HepG2 (cell line): Measurements from ENCODE around the gene INTS4. TPM values are rescaled to one million over a fixed set of nuclear protein-coding genes. Genes with fewer than 3 reads are reported as not detected.

ENCODE experiments used
- HCFC1 ChIP-seq: fragments of 150-350 bp; IDR thresholded peaks from 2 replicates; pipeline ENCODE4 v1.6.1; 2014; ENCODE audit warnings: low read depth, low read length
- HHEX ChIP-seq: IDR thresholded peaks from 2 replicates; pipeline ENCODE4 v1.6.1; 2016; ENCODE audit warnings: control low read depth
- JARID2 ChIP-seq: sonication (generic); formaldehyde crosslinking; IDR thresholded peaks from 2 replicates; pipeline ENCODE4 v1.8.1; 2023; ENCODE audit warnings: missing genetic modification reagents, inconsistent platforms; ENCODE audit not compliant: insufficient replicate concordance
- MED13 ChIP-seq: sonication (generic); formaldehyde crosslinking; IDR thresholded peaks from 2 replicates; pipeline ENCODE4 v1.5.0; 2020; ENCODE audit warnings: missing genetic modification reagents
- MIER3 ChIP-seq: IDR thresholded peaks from 2 replicates; pipeline ENCODE4 v1.6.1; 2016; ENCODE audit warnings: missing compliant biosample characterization, borderline replicate concordance
- PTBP1 ChIP-seq: fragments of 200-400 bp; formaldehyde crosslinking; IDR thresholded peaks from 2 replicates; pipeline ENCODE4 v1.6.1; 2018; ENCODE audit warnings: low read length, low read depth; ENCODE audit not compliant: poor library complexity, severe bottlenecking
- STAT5B ChIP-seq: sonication (generic); formaldehyde crosslinking; IDR thresholded peaks from 2 replicates; pipeline ENCODE4 v1.4.0; 2020; ENCODE audit warnings: missing genetic modification reagents
- ZBTB7A ChIP-seq: sonication (generic); formaldehyde crosslinking; IDR thresholded peaks from 2 replicates; pipeline ENCODE4 v1.8.0; 2022; ENCODE audit warnings: mild to moderate bottlenecking, missing genetic modification reagents
- ZNF317 ChIP-seq: sonication (generic); formaldehyde crosslinking; IDR thresholded peaks from 2 replicates; pipeline ENCODE4 v1.5.0; 2020; ENCODE audit warnings: mild to moderate bottlenecking, missing genetic modification reagents
- ZNF572 ChIP-seq: sonication (generic); formaldehyde crosslinking; IDR thresholded peaks from 2 replicates; pipeline ENCODE4 v1.5.1; 2020; ENCODE audit warnings: mild to moderate bottlenecking, missing genetic modification reagents
- ZNF619 ChIP-seq: sonication (generic); formaldehyde crosslinking; IDR thresholded peaks from 2 replicates; pipeline ENCODE4 v1.4.0; 2020; ENCODE audit warnings: mild to moderate bottlenecking, missing genetic modification reagents
- ZNF672 ChIP-seq: sonication (generic); formaldehyde crosslinking; IDR thresholded peaks from 2 replicates; pipeline ENCODE4 v1.8.1; 2022; ENCODE audit warnings: missing genetic modification reagents
- ZNF878 ChIP-seq: sonication (generic); formaldehyde crosslinking; IDR thresholded peaks from 2 replicates; pipeline ENCODE4 v1.8.1; 2023; ENCODE audit warnings: mild to moderate bottlenecking, missing genetic modification reagents, moderate library complexity
- polyA plus RNA-seq, 8 experiments: library from polyadenylated mRNA; depleted of rRNA in 3 of 8; stranded (reverse) in 7 of 8; unstranded in 1 of 8; fragments of >200 nt; fragmentation: Illumina TruSeq in 4 of 8; extraction: Trizol in 4 of 8; gene quantifications; 2 replicates each; pipeline versions ENCODE4 v1.2.1 to v1.2.3, GENCODE V29; 2011 to 2016; ENCODE audit warnings: low read depth in 4 of 8, missing spikeins in 1 of 8, mixed read lengths in 1 of 8; ENCODE audit not compliant: insufficient read depth in 1 of 8
- total RNA-seq, 5 experiments: library from RNA; depleted of rRNA; stranded (reverse); fragments of >200 nt; fragmentation: Illumina TruSeq; extraction: Trizol; gene quantifications; 2 replicates each; pipeline ENCODE4 v1.2.3, GENCODE V29; 2016; ENCODE audit warnings: low read depth in 1 of 5
- TF ChIP-seq, protein P1 (sequence below): sonication (generic); formaldehyde crosslinking; IDR thresholded peaks from 2 replicates; pipeline ENCODE4 v1.4.0; 2020; ENCODE audit warnings: missing genetic modification reagents
- TF ChIP-seq, protein P2 (sequence below): sonication (generic); formaldehyde crosslinking; IDR thresholded peaks from 2 replicates; pipeline ENCODE4 v1.8.1; 2023; ENCODE audit warnings: mild to moderate bottlenecking, inconsistent platforms, moderate library complexity, missing genetic modification reagents, borderline replicate concordance
- TF ChIP-seq, protein P3 (sequence below): sonication (generic); formaldehyde crosslinking; IDR thresholded peaks from 2 replicates; pipeline ENCODE4 v1.5.1; 2020; ENCODE audit warnings: mild to moderate bottlenecking, moderate library complexity, missing genetic modification reagents
- TF ChIP-seq, protein P4 (sequence below): sonication (generic); formaldehyde crosslinking; IDR thresholded peaks from 2 replicates; pipeline ENCODE4 v1.5.1; 2020; ENCODE audit warnings: missing genetic modification reagents, mild to moderate bottlenecking, borderline replicate concordance

The INTS4 gene
- total and polyA plus RNA-seq, 2 of the 13 experiments (the other 11 are each of a cell fraction or from before 2014, with no cell fraction given): 37.3 to 44.8 TPM

DNA sequence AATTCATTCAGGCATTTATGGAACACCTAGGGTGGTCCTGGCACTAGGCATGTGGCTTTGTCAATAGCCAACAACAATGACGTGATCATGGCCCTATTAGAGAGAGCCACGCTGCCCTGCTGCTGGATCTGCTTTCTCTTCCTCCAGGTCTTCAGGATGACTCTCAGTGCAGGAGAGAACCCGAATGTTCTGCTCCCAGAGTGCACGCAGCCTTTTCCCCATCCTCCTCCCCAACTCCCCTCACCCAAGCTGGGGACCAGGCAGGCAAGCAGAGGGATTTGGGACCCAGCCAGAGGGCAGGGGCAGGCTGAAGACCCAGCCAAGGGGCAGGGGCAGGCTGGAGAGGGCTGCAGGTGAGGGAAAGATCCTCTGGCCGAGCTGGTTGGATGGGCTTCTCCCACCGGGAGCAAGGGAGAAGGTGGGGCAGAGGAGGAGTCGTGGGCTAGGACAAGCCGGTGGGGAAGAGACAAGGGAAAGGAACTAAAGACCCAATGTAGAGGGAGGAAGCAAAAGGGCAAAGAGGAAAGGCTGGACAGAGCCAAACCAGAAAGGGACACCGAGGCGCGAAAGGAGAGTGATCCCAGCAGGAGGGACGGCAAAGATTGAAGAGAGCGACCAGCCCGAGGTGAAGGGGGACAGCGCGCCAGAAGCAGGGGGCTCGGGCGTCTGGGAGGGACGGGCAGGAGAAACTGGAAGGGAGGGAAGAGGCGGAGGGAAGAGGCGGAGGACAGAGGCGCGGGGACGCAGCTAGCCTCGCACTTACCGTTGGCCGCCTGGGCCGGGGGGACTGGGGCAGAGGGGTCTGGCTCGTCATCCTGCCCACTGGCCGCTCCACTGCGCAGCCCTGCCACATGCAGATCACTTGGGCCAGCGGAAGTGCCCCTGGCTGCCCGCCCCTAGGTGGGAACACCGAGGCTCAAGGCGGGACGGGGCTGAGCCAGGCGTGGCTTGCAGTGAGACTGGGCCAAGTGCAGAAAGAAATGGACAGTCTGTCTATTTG lies 28.2 kb upstream of the INTS4 start, which contains the start of gene KCTD14 (continued):
- TF ChIP-seq, protein P1, sequence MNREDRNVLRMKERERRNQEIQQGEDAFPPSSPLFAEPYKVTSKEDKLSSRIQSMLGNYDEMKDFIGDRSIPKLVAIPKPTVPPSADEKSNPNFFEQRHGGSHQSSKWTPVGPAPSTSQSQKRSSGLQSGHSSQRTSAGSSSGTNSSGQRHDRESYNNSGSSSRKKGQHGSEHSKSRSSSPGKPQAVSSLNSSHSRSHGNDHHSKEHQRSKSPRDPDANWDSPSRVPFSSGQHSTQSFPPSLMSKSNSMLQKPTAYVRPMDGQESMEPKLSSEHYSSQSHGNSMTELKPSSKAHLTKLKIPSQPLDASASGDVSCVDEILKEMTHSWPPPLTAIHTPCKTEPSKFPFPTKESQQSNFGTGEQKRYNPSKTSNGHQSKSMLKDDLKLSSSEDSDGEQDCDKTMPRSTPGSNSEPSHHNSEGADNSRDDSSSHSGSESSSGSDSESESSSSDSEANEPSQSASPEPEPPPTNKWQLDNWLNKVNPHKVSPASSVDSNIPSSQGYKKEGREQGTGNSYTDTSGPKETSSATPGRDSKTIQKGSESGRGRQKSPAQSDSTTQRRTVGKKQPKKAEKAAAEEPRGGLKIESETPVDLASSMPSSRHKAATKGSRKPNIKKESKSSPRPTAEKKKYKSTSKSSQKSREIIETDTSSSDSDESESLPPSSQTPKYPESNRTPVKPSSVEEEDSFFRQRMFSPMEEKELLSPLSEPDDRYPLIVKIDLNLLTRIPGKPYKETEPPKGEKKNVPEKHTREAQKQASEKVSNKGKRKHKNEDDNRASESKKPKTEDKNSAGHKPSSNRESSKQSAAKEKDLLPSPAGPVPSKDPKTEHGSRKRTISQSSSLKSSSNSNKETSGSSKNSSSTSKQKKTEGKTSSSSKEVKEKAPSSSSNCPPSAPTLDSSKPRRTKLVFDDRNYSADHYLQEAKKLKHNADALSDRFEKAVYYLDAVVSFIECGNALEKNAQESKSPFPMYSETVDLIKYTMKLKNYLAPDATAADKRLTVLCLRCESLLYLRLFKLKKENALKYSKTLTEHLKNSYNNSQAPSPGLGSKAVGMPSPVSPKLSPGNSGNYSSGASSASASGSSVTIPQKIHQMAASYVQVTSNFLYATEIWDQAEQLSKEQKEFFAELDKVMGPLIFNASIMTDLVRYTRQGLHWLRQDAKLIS: no peak
- no peak for TF ChIP-seq MED13 (CRISPR knock-in tag)
- TF ChIP-seq ZNF572: no peak
- TF ChIP-seq, protein P2, sequence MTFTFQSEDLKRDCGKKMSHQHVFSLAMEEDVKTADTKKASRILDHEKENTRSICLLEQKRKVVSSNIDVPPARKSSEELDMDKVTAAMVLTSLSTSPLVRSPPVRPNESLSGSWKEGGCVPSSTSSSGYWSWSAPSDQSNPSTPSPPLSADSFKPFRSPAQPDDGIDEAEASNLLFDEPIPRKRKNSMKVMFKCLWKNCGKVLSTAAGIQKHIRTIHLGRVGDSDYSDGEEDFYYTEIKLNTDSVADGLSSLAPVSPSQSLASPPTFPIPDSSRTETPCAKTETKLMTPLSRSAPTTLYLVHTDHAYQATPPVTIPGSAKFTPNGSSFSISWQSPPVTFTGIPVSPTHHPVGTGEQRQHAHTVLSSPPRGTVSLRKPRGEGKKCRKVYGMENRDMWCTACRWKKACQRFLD (CRISPR knock-in tag): peak; percentile 72; the same call in 1 of the 2 replicates
- TF ChIP-seq ZNF878 (CRISPR knock-in tag): no peak
- no peak; the same call in none of the 2 replicates for TF ChIP-seq ZNF317 (CRISPR knock-in tag)
- TF ChIP-seq, protein P3, sequence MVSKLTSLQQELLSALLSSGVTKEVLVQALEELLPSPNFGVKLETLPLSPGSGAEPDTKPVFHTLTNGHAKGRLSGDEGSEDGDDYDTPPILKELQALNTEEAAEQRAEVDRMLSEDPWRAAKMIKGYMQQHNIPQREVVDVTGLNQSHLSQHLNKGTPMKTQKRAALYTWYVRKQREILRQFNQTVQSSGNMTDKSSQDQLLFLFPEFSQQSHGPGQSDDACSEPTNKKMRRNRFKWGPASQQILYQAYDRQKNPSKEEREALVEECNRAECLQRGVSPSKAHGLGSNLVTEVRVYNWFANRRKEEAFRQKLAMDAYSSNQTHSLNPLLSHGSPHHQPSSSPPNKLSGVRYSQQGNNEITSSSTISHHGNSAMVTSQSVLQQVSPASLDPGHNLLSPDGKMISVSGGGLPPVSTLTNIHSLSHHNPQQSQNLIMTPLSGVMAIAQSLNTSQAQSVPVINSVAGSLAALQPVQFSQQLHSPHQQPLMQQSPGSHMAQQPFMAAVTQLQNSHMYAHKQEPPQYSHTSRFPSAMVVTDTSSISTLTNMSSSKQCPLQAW: no peak; the same call in 1 of the 2 replicates
- TF ChIP-seq JARID2 (CRISPR knock-in tag): no peak
- TF ChIP-seq ZNF619 (CRISPR knock-in tag): no peak
- no peak for TF ChIP-seq ZNF672
- TF ChIP-seq MIER3 (CRISPR knock-in tag): no peak
- TF ChIP-seq HCFC1: no peak
- no peak for TF ChIP-seq PTBP1
- TF ChIP-seq HHEX (CRISPR knock-in tag): no peak
- TF ChIP-seq ZBTB7A (CRISPR knock-in tag): 0 out of 2 replicates have a peak, but pooled peaks have one; percentile 75
- TF ChIP-seq STAT5B: no peak
- TF ChIP-seq, protein P4, sequence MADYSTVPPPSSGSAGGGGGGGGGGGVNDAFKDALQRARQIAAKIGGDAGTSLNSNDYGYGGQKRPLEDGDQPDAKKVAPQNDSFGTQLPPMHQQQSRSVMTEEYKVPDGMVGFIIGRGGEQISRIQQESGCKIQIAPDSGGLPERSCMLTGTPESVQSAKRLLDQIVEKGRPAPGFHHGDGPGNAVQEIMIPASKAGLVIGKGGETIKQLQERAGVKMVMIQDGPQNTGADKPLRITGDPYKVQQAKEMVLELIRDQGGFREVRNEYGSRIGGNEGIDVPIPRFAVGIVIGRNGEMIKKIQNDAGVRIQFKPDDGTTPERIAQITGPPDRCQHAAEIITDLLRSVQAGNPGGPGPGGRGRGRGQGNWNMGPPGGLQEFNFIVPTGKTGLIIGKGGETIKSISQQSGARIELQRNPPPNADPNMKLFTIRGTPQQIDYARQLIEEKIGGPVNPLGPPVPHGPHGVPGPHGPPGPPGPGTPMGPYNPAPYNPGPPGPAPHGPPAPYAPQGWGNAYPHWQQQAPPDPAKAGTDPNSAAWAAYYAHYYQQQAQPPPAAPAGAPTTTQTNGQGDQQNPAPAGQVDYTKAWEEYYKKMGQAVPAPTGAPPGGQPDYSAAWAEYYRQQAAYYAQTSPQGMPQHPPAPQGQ (CRISPR knock-in tag): no peak
